HepG2 (cell line): ENCODE data around the gene CHD9. TPM values are rescaled to one million over a fixed set of nuclear protein-coding genes. Genes with fewer than 3 reads are reported as not detected.

ENCODE experiments used
- ATAC-seq: fragments of 200-7000 bp; cut with Tn5 transposase; 3 replicates; pipeline ENCODE4 v1.9.1; 2020; ENCODE audit warnings: mild to moderate bottlenecking, moderate library complexity
- BruUV-seq: library from RNA; stranded (reverse); fragments of 400-500 nt; replicated peaks from 2 replicates; lab custom pipeline; 2021; lab: Mats Ljungman, UMichigan
- CTCF ChIA-PET: fragments of 300-600 bp; formaldehyde crosslinking; extraction: SDS; loops from one replicate; lab custom pipeline; 2021; ENCODE audit warnings: low total read pairs, inconsistent platforms, low intra/inter-chr PET ratio; lab: Yijun Ruan, JAX
- POLR2A ChIA-PET: fragments of 350-600 bp; sonication (Branson Sonifier 250); formaldehyde crosslinking; loops from one replicate; lab custom pipeline; 2020; ENCODE audit warnings: antibody characterized with exemption, inconsistent platforms; lab: Yijun Ruan, JAX
- DNase-seq: peaks from one replicate; pipeline ENCODE4 v3.0.0-alpha.2; 2015; ENCODE audit warnings: low spot score
- FAIRE-seq: peaks from 3 replicates; lab custom pipeline; 2011; peaks lifted over from hg19 to GRCh38; lab: Jason Lieb, UNC
- H2AFZ ChIP-seq: one replicate; pipeline ENCODE4 v1.6.1; 2011; ENCODE audit warnings: low read length, inconsistent platforms
- H3K27ac ChIP-seq: fragments of 300-600 bp; 3 replicates; pipeline ENCODE4 v1.8.0; 2011; ENCODE audit warnings: mixed run types, mild to moderate bottlenecking, mixed read lengths, low read length, inconsistent platforms; ENCODE audit not compliant: insufficient read depth; ENCODE audit errors: extremely low read length
- H3K27me3 ChIP-seq, 2 experiments: fragments of 200-600 bp in 1 of 2; 2 replicates in 1 of 2; 3 replicates in 1 of 2; pipeline versions ENCODE4 v1.6.0 to v1.8.0; 2011; ENCODE audit warnings: low read length in 2 of 2, mild to moderate bottlenecking in 2 of 2, moderate library complexity in 2 of 2, inconsistent platforms in 1 of 2; ENCODE audit not compliant: insufficient read depth in 2 of 2, control insufficient read depth in 1 of 2
- H3K36me3 ChIP-seq, 2 experiments: fragments of 200-600 bp in 1 of 2; replicated peaks in 1 of 2; 2 replicates in 1 of 2; 3 replicates in 1 of 2; pipeline versions ENCODE4 v1.5.1 to v1.8.0; 2011; ENCODE audit warnings: low read length in 2 of 2, inconsistent platforms in 1 of 2; ENCODE audit not compliant: insufficient read depth in 2 of 2, control insufficient read depth in 1 of 2
- H3K4me1 ChIP-seq: 2 replicates; pipeline ENCODE4 v1.5.1; 2012; ENCODE audit warnings: low read length, inconsistent platforms; ENCODE audit not compliant: insufficient read depth
- H3K4me2 ChIP-seq: 2 replicates; pipeline ENCODE4 v1.6.0; 2011; ENCODE audit warnings: low read depth, low read length, inconsistent platforms
- H3K4me3 ChIP-seq, 3 experiments: fragments of 200-600 bp in 1 of 3; sonication (generic), shearing (Covaris generic) in 1 of 3; replicated peaks in 1 of 3; 2 replicates each; pipeline ENCODE4 v1.5.1; 2011 to 2016; ENCODE audit warnings: low read length in 3 of 3, inconsistent platforms in 2 of 3, low read depth in 2 of 3, mild to moderate bottlenecking in 2 of 3, control low read depth in 1 of 3, mixed read lengths in 1 of 3; ENCODE audit not compliant: insufficient read depth in 1 of 3
- H3K79me2 ChIP-seq: one replicate; pipeline ENCODE4 v1.6.1; 2011; ENCODE audit warnings: low read length, inconsistent platforms; ENCODE audit not compliant: insufficient read depth
- H3K9ac ChIP-seq: 2 replicates; pipeline ENCODE4 v1.6.0; 2011; ENCODE audit warnings: mild to moderate bottlenecking, low read depth, low read length, inconsistent platforms; ENCODE audit not compliant: insufficient read depth
- H3K9me3 ChIP-seq: 2 replicates; pipeline ENCODE4 v1.5.1; 2012; ENCODE audit warnings: mild to moderate bottlenecking, low read length
- H4K20me1 ChIP-seq: 2 replicates; pipeline ENCODE4 v1.6.0; 2011; ENCODE audit warnings: inconsistent platforms, mild to moderate bottlenecking, low read length, moderate library complexity; ENCODE audit not compliant: insufficient read depth
- FOXA3 ChIP-seq: IDR thresholded peaks from 2 replicates; pipeline ENCODE4 v1.6.1; 2016; ENCODE audit warnings: missing genetic modification reagents, missing compliant biosample characterization
- NR2F6 ChIP-seq, 2 experiments: IDR thresholded peaks; 2 replicates each; pipeline ENCODE4 v1.6.1; 2016; ENCODE audit warnings: antibody characterized with exemption in 1 of 2, mild to moderate bottlenecking in 1 of 2
- TEAD3 ChIP-seq: optimal IDR thresholded peaks from 2 replicates; pipeline ENCODE3; 2016; ENCODE audit warnings: borderline replicate concordance
- ZC3H4 ChIP-seq: sonication (generic); formaldehyde crosslinking; IDR thresholded peaks from 2 replicates; pipeline ENCODE4 v1.4.0; 2020; ENCODE audit warnings: missing genetic modification reagents, borderline replicate concordance
- WGBS: methylation state at CpG from one replicate; pipeline ENCODE4 v1.1.6; 2017; ENCODE audit warnings: low lambda C conversion rate; 5-methylcytosine and 5-hydroxymethylcytosine counted together
- in situ Hi-C: cut with HindIII; loops from 2 replicates; pipeline ENCODE4 v1.10.0; 2017; ENCODE audit warnings: low pct_unique_long_range_greater_than_20kb; ENCODE audit not compliant: extremely low pct_ligation_motif_present
- intact Hi-C: fragments of 100-400 bp; cut with micrococcal nuclease; formaldehyde crosslinking; loops from one replicate; pipeline ENCODE4 v1.10.0; 2022; ENCODE audit not compliant: unreplicated experiment
- polyA plus RNA-seq, 8 experiments: library from polyadenylated mRNA; depleted of rRNA in 3 of 8; stranded (reverse) in 7 of 8; unstranded in 1 of 8; fragments of >200 nt; fragmentation: Illumina TruSeq in 4 of 8; extraction: Trizol in 4 of 8; gene quantifications; 2 replicates each; pipeline versions ENCODE4 v1.2.1 to v1.2.3, GENCODE V29; 2011 to 2016; ENCODE audit warnings: low read depth in 4 of 8, missing spikeins in 1 of 8, mixed read lengths in 1 of 8; ENCODE audit not compliant: insufficient read depth in 1 of 8
- total RNA-seq, 5 experiments: library from RNA; depleted of rRNA; stranded (reverse); fragments of >200 nt; fragmentation: Illumina TruSeq; extraction: Trizol; gene quantifications; 2 replicates each; pipeline ENCODE4 v1.2.3, GENCODE V29; 2016; ENCODE audit warnings: low read depth in 1 of 5
- TF ChIP-seq, protein P1 (sequence below): sonication (generic); formaldehyde crosslinking; IDR thresholded peaks from 2 replicates; pipeline ENCODE4 v1.5.0; 2020; ENCODE audit warnings: mild to moderate bottlenecking, missing genetic modification reagents
- TF ChIP-seq, protein P2 (sequence below): sonication (generic); formaldehyde crosslinking; conservative IDR thresholded peaks from 2 replicates; pipeline ENCODE4 v1.4.0; 2020; ENCODE audit warnings: missing genetic modification reagents

Gene CHD9
- total and polyA plus RNA-seq, 2 of the 13 experiments (the other 11 are each of a cell fraction or from before 2014, with no cell fraction given), result 23.4 to 27.7 TPM

DNA sequence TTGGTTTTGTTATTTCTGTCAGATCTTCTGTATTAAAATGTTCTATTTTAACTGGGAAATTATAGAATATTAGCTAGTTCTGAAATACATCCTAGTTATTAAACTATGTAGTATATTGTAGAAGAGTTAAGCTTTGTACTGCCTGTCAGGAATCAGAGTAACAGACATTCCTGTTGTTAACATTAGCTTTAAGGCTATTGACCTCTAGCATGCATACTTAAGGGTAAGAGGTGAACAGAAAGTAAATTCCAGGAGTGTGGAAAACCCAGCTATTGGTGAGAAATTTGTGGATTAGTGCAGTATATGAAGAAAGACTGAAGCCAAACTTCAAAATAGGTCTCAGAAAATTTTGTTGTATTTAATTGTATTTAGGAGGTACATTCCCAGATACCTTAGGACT is 111.3 kb downstream of the CHD9 start:
- POLR2A ChIA-PET, result no interaction called here
- H3K79me2 ChIP-seq, result peaks cover 8% of the 10 kb centered on the region
- no TSS peak for BruUV-seq

DNA sequence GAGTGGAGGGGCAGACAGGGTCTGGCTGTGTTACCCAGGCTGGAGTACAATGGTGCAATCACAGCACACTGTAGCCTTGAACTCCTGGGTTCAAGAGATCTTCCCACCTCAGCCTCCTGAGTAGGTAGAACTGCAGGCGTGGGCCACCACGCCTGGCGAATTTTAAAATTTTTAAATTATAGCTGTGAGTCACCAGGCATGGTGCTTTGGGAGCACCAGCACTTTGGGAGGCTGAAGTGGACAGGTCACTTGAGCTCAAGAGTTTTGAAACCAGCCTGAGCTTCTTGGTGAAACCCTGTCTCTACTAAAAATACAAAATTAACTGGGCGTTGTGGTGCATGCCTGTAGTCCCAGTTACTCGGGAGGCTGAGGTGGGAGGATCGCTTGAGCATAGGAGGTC is 114.0 kb downstream of the CHD9 start:
- WGBS, result 97% methylated on average over 6 of the region's 6 CpGs
- ATAC-seq, result no peak
- Histone ChIP-seq H3K27me3 (no peaks in the 10 kb centered on the region), H3K27ac (no peak overlapping the region), H3K9me3 (no peaks in the 10 kb centered on the region), H3K4me2 (no peak overlapping the region), H3K79me2 (peaks cover 12% of the 10 kb centered on the region), H3K4me3 (no peak overlapping the region), H3K36me3 (no peaks in the 10 kb centered on the region; a peak in 1 of 5 replicates), H3K4me1 (peaks cover 9% of the 10 kb centered on the region; the same call in 1 of the 2 replicates), H3K9ac (no peak overlapping the region), H2AFZ (no peak overlapping the region), H4K20me1 (no peaks in the 10 kb centered on the region)
- TF ChIP-seq, protein P1, sequence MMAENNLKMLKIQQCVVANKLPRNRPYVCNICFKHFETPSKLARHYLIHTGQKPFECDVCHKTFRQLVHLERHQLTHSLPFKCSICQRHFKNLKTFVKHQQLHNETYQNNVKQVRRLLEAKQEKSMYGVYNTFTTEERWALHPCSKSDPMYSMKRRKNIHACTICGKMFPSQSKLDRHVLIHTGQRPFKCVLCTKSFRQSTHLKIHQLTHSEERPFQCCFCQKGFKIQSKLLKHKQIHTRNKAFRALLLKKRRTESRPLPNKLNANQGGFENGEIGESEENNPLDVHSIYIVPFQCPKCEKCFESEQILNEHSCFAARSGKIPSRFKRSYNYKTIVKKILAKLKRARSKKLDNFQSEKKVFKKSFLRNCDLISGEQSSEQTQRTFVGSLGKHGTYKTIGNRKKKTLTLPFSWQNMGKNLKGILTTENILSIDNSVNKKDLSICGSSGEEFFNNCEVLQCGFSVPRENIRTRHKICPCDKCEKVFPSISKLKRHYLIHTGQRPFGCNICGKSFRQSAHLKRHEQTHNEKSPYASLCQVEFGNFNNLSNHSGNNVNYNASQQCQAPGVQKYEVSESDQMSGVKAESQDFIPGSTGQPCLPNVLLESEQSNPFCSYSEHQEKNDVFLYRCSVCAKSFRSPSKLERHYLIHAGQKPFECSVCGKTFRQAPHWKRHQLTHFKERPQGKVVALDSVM (CRISPR knock-in tag), result 0 out of 2 replicates have a peak, but pooled peaks have one; percentile 39
- TF ChIP-seq, protein P2, sequence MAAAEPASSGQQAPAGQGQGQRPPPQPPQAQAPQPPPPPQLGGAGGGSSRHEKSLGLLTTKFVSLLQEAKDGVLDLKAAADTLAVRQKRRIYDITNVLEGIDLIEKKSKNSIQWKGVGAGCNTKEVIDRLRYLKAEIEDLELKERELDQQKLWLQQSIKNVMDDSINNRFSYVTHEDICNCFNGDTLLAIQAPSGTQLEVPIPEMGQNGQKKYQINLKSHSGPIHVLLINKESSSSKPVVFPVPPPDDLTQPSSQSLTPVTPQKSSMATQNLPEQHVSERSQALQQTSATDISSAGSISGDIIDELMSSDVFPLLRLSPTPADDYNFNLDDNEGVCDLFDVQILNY, result no peak
- CTCF ChIA-PET, result no interaction called here
- in situ Hi-C loops, result no loop called here
- FAIRE-seq, result no peak
- BruUV-seq, result no TSS peak
- POLR2A ChIA-PET, result no interaction called here
- no peak for DNase-seq
- intact Hi-C loops, result no loop called here

More for the DNA sequence above, 111.3 kb downstream of the CHD9 start:
- DNase-seq (no peak), FAIRE-seq (no peak), ATAC-seq (peak; percentile 71)
- Histone ChIP-seq H3K27ac (peak overlapping the region; percentile 8), H3K4me1 (peaks cover 9% of the 10 kb centered on the region; the same call in 1 of the 2 replicates), H3K9me3 (no peaks in the 10 kb centered on the region), H3K27me3 (no peaks in the 10 kb centered on the region), H2AFZ (no peak overlapping the region), H3K4me2 (no peak overlapping the region), H3K4me3 (no peak overlapping the region), H4K20me1 (no peaks in the 10 kb centered on the region), H3K36me3 (peaks cover 1 to 4% of the 10 kb centered on the region in 2 experiments; a peak in 4 of 5 replicates), H3K9ac (no peak overlapping the region)
- intact Hi-C loops, result loop anchor here (1.0 kb wide), 1 partner anchor 10 kb away; no protein-coding TSS in a partner anchor
- CTCF ChIA-PET, result no interaction called here
- in situ Hi-C loops, result no loop called here
- peak; percentile 35 for TF ChIP-seq TEAD3 (CRISPR knock-in tag)
- no peak for TF ChIP-seq ZC3H4
- TF ChIP-seq FOXA3 (CRISPR knock-in tag), result 0 out of 2 replicates have a peak, but pooled peaks have one; percentile 8
- TF ChIP-seq NR2F6 (IDR thresholded peaks at IDR 0.05), result no peak; the same call in 1 of the 2 replicates
- TF ChIP-seq NR2F6 (CRISPR knock-in tag; IDR thresholded peaks at IDR 0.05), result peak; percentile 10; the same call in 1 of the 2 replicates
